IgD-negative memory B cell (primary cell): ENCODE results near the gene TTBK1. TPM values are rescaled to one million over a fixed set of nuclear protein-coding genes. Genes with fewer than 3 reads are reported as not detected.

Experiments used
- H3K27ac Mint-ChIP-seq, 3 donors: one replicate each; pipeline ENCODE4 v1.8.0; 2020 to 2022; ENCODE audit warnings: mild to moderate bottlenecking in 3 of 3, mixed read lengths in 3 of 3, moderate library complexity in 1 of 3
- H3K27me3 Mint-ChIP-seq: one replicate; pipeline ENCODE4 v1.8.0; 2021; ENCODE audit warnings: mixed read lengths
- H3K36me3 Mint-ChIP-seq: one replicate; pipeline ENCODE4 v1.8.0; 2020; ENCODE audit warnings: mild to moderate bottlenecking, mixed read lengths
- H3K4me1 Mint-ChIP-seq, 3 donors: one replicate each; pipeline ENCODE4 v1.8.0; 2020 to 2022; ENCODE audit warnings: mixed read lengths in 3 of 3, mild to moderate bottlenecking in 1 of 3
- H3K4me3 Mint-ChIP-seq, 4 donors: one replicate each; pipeline ENCODE4 v1.8.0; 2020 to 2022; ENCODE audit warnings: mild to moderate bottlenecking in 4 of 4, mixed read lengths in 4 of 4, moderate library complexity in 3 of 4
- H3K9me3 Mint-ChIP-seq, 3 donors: one replicate each; pipeline ENCODE4 v1.8.0; 2020 to 2021; ENCODE audit warnings: mixed read lengths in 3 of 3, mild to moderate bottlenecking in 1 of 3
- polyA plus RNA-seq: library from polyadenylated mRNA; unstranded; fragments of 300-500 nt; fragmentation: Illumina TruSeq; gene quantifications from one replicate; pipeline ENCODE4 v1.2.3, GENCODE V29; 2021

TTBK1 gene
- polyA plus RNA-seq, 1 donor from 2014 or later, result 0.04 TPM

- H3K4me1 Mint-ChIP-seq, result peaks cover 5 to 7% (median 7%) of the 10 kb centered on the region in 3 donors
- peaks cover 47% of the 10 kb centered on the region for H3K27me3 Mint-ChIP-seq
- H3K9me3 Mint-ChIP-seq, result peaks cover 0 to 4% (median 0%) of the 10 kb centered on the region in 3 donors
- H3K27ac Mint-ChIP-seq, result no peak overlapping the region
- H3K4me3 Mint-ChIP-seq, result no peak overlapping the region
- H3K36me3 Mint-ChIP-seq, result no peaks in the 10 kb centered on the region
Measured at GRCh38 chr6:43278524-43279078, 35.3 kb downstream of the TTBK1 start.

- H3K4me3 Mint-ChIP-seq, result no peak overlapping the region
- H3K9me3 Mint-ChIP-seq, result peaks cover 0 to 4% (median 0%) of the 10 kb centered on the region in 3 donors
- H3K27me3 Mint-ChIP-seq, result peaks cover 39% of the 10 kb centered on the region
Measured at GRCh38 chr6:43280234-43280633, 37.0 kb downstream of the TTBK1 start.

GRCh38 chr6:43282060-43282459, 38.8 kb downstream of the TTBK1 start:
- peak overlapping the region in 1 of 4 donors; percentile 65 for H3K4me3 Mint-ChIP-seq
- peaks cover 0 to 1% (median 0%) of the 10 kb centered on the region in 3 donors for H3K4me1 Mint-ChIP-seq
- H3K9me3 Mint-ChIP-seq, result peaks cover 0 to 1% (median 0%) of the 10 kb centered on the region in 3 donors
- H3K36me3 Mint-ChIP-seq, result no peaks in the 10 kb centered on the region
- peaks cover 39% of the 10 kb centered on the region for H3K27me3 Mint-ChIP-seq
- no peak overlapping the region for H3K27ac Mint-ChIP-seq

More at GRCh38 chr6:43280234-43280633, 37.0 kb downstream of the TTBK1 start:
- Mint-ChIP-seq H3K27ac (no peak overlapping the region), H3K36me3 (no peaks in the 10 kb centered on the region), H3K4me1 (peaks cover 4 to 5% (median 5%) of the 10 kb centered on the region in 3 donors)

GRCh38 chr6:43282636-43283513, 39.6 kb downstream of the TTBK1 start:
- no peaks in the 10 kb centered on the region for H3K9me3 Mint-ChIP-seq
- H3K27me3 Mint-ChIP-seq, result peaks cover 37% of the 10 kb centered on the region
- no peaks in the 10 kb centered on the region for H3K36me3 Mint-ChIP-seq
- H3K27ac Mint-ChIP-seq, result no peak overlapping the region
- peaks cover 0 to 1% (median 0%) of the 10 kb centered on the region in 3 donors for H3K4me1 Mint-ChIP-seq
- H3K4me3 Mint-ChIP-seq, result peak overlapping the region in 1 of 4 donors; percentile 65

GRCh38 chr6:43283514-43283901, 40.2 kb downstream of the TTBK1 start:
- H3K9me3 Mint-ChIP-seq, result no peaks in the 10 kb centered on the region
- peaks cover 0 to 1% (median 0%) of the 10 kb centered on the region in 3 donors for H3K4me1 Mint-ChIP-seq
- no peak overlapping the region for H3K27ac Mint-ChIP-seq
- H3K36me3 Mint-ChIP-seq, result no peaks in the 10 kb centered on the region
- no peak overlapping the region for H3K4me3 Mint-ChIP-seq
- H3K27me3 Mint-ChIP-seq, result peaks cover 32% of the 10 kb centered on the region

GRCh38 chr6:43283905-43284304, 40.6 kb downstream of the TTBK1 start:
- peaks cover 0 to 1% (median 0%) of the 10 kb centered on the region in 3 donors for H3K4me1 Mint-ChIP-seq
- peaks cover 31% of the 10 kb centered on the region for H3K27me3 Mint-ChIP-seq
- no peak overlapping the region for H3K4me3 Mint-ChIP-seq
- no peaks in the 10 kb centered on the region for H3K9me3 Mint-ChIP-seq
- no peaks in the 10 kb centered on the region for H3K36me3 Mint-ChIP-seq
- H3K27ac Mint-ChIP-seq, result no peak overlapping the region

- peak overlapping the region in 1 of 4 donors; percentile 28 for H3K4me3 Mint-ChIP-seq
- H3K27ac Mint-ChIP-seq, result no peak overlapping the region
- no peaks in the 10 kb centered on the region for H3K36me3 Mint-ChIP-seq
- H3K4me1 Mint-ChIP-seq, result peaks cover 0 to 1% (median 0%) of the 10 kb centered on the region in 3 donors
- peaks cover 31% of the 10 kb centered on the region for H3K27me3 Mint-ChIP-seq
- no peaks in the 10 kb centered on the region for H3K9me3 Mint-ChIP-seq
Measured at GRCh38 chr6:43284991-43285781, 41.9 kb downstream of the TTBK1 start.

GRCh38 chr6:43285832-43286231, 42.6 kb downstream of the TTBK1 start:
- Mint-ChIP-seq H3K4me1 (peaks cover 0 to 1% (median 0%) of the 10 kb centered on the region in 3 donors), H3K36me3 (no peaks in the 10 kb centered on the region), H3K4me3 (peak overlapping the region in 2 of 4 donors; percentile 28 to 58), H3K9me3 (no peaks in the 10 kb centered on the region), H3K27ac (no peak overlapping the region), H3K27me3 (peaks cover 25% of the 10 kb centered on the region)

- Mint-ChIP-seq H3K27ac (no peak overlapping the region), H3K4me1 (peaks cover 0 to 1% (median 0%) of the 10 kb centered on the region in 3 donors), H3K27me3 (peaks cover 21% of the 10 kb centered on the region), H3K9me3 (no peaks in the 10 kb centered on the region), H3K4me3 (no peak overlapping the region), H3K36me3 (no peaks in the 10 kb centered on the region)
Measured at GRCh38 chr6:43286456-43286979, 43.2 kb downstream of the TTBK1 start.

- H3K36me3 Mint-ChIP-seq, result no peaks in the 10 kb centered on the region
- no peaks in the 10 kb centered on the region for H3K9me3 Mint-ChIP-seq
- peaks cover 0 to 1% (median 0%) of the 10 kb centered on the region in 3 donors for H3K4me1 Mint-ChIP-seq
- H3K27ac Mint-ChIP-seq, result no peak overlapping the region
- no peak overlapping the region for H3K4me3 Mint-ChIP-seq
- peaks cover 15% of the 10 kb centered on the region for H3K27me3 Mint-ChIP-seq
Measured at GRCh38 chr6:43286980-43287716, 43.9 kb downstream of the TTBK1 start.

- Mint-ChIP-seq H3K36me3 (no peaks in the 10 kb centered on the region), H3K27me3 (peaks cover 17% of the 10 kb centered on the region), H3K4me1 (no peaks in the 10 kb centered on the region), H3K27ac (peak overlapping the region in 1 of 3 donors; percentile 26), H3K9me3 (no peaks in the 10 kb centered on the region), H3K4me3 (no peak overlapping the region)
Measured at GRCh38 chr6:43287717-43288679, 44.7 kb downstream of the TTBK1 start.

- Mint-ChIP-seq H3K36me3 (no peaks in the 10 kb centered on the region), H3K27me3 (peaks cover 15% of the 10 kb centered on the region), H3K9me3 (no peaks in the 10 kb centered on the region), H3K4me3 (no peak overlapping the region), H3K27ac (peak overlapping the region in 1 of 3 donors; percentile 2), H3K4me1 (no peaks in the 10 kb centered on the region)
Measured at GRCh38 chr6:43290339-43290904, 47.1 kb downstream of the TTBK1 start.

GRCh38 chr6:43290905-43291355, 47.6 kb downstream of the TTBK1 start:
- Mint-ChIP-seq H3K4me1 (no peaks in the 10 kb centered on the region), H3K27ac (no peak overlapping the region), H3K36me3 (no peaks in the 10 kb centered on the region)

More at GRCh38 chr6:43290905-43291355, 47.6 kb downstream of the TTBK1 start:
- Mint-ChIP-seq H3K27me3 (peaks cover 10% of the 10 kb centered on the region), H3K9me3 (no peaks in the 10 kb centered on the region), H3K4me3 (no peak overlapping the region)
